H9 (cell line): ENCODE results near the gene NR5A1. TPM values are rescaled to one million over a fixed set of nuclear protein-coding genes. Genes with fewer than 3 reads are reported as not detected.

Experiments
- DNase-seq: peaks from one replicate; pipeline ENCODE4 v3.0.0-alpha.2; 2017
- H2AFZ ChIP-seq: one replicate; pipeline ENCODE4 v1.6.1; 2013; ENCODE audit warnings: mild to moderate bottlenecking, low read length, control low read depth, moderate library complexity
- H2AK5ac ChIP-seq: 2 replicates; pipeline ENCODE4 v1.6.1; 2013; ENCODE audit warnings: low read length, control low read depth, mixed read lengths; ENCODE audit not compliant: insufficient read length
- H2BK120ac ChIP-seq: one replicate; pipeline ENCODE4 v1.6.1; 2013; ENCODE audit warnings: low read depth, mild to moderate bottlenecking, low read length, control low read depth, inconsistent platforms; ENCODE audit not compliant: poor library complexity, severe bottlenecking
- H2BK12ac ChIP-seq: 2 replicates; pipeline ENCODE4 v1.6.1; 2013; ENCODE audit warnings: low read length, control low read depth, mixed read lengths, low read depth; ENCODE audit not compliant: insufficient read length
- H2BK15ac ChIP-seq: 2 replicates; pipeline ENCODE4 v1.6.1; 2013; ENCODE audit warnings: low read depth, low read length, control low read depth
- H2BK20ac ChIP-seq: one replicate; pipeline ENCODE4 v1.6.1; 2013; ENCODE audit warnings: low read depth, mild to moderate bottlenecking, low read length, control low read depth, inconsistent platforms; ENCODE audit not compliant: poor library complexity, severe bottlenecking
- H2BK5ac ChIP-seq: 2 replicates; pipeline ENCODE4 v1.6.1; 2013; ENCODE audit warnings: low read length, control low read depth, mixed read lengths; ENCODE audit not compliant: insufficient read length
- H3K14ac ChIP-seq: 2 replicates; pipeline ENCODE4 v1.6.1; 2013; ENCODE audit warnings: low read length, control low read depth; ENCODE audit not compliant: insufficient read depth
- H3K18ac ChIP-seq: 2 replicates; pipeline ENCODE4 v1.6.1; 2013; ENCODE audit warnings: low read depth, mild to moderate bottlenecking, mixed read lengths, low read length, control low read depth; ENCODE audit not compliant: insufficient read length
- H3K23ac ChIP-seq: 2 replicates; pipeline ENCODE4 v1.6.1; 2013; ENCODE audit warnings: low read length, control low read depth, mixed read lengths, low read depth; ENCODE audit not compliant: insufficient read length
- H3K23me2 ChIP-seq: 2 replicates; pipeline ENCODE4 v1.6.1; 2013; ENCODE audit warnings: low read depth, mild to moderate bottlenecking, mixed read lengths, low read length, control low read depth; ENCODE audit not compliant: insufficient read length, poor library complexity, severe bottlenecking
- H3K27ac ChIP-seq: 2 replicates; pipeline ENCODE4 v1.5.1; 2013; ENCODE audit warnings: low read length, control low read depth, mixed read lengths, low read depth; ENCODE audit not compliant: insufficient read length
- H3K27me3 ChIP-seq: 2 replicates; pipeline ENCODE4 v1.6.1; 2013; ENCODE audit warnings: low read length, control low read depth, inconsistent platforms; ENCODE audit not compliant: insufficient read depth
- H3K4ac ChIP-seq: 2 replicates; pipeline ENCODE4 v1.6.1; 2013; ENCODE audit warnings: low read depth, mild to moderate bottlenecking, control low read depth, inconsistent platforms, low read length, moderate library complexity
- H3K4me1 ChIP-seq: 2 replicates; pipeline ENCODE4 v1.6.1; 2013; ENCODE audit warnings: low read length, control low read depth, inconsistent platforms; ENCODE audit not compliant: insufficient read depth
- H3K4me2 ChIP-seq: 2 replicates; pipeline ENCODE4 v1.6.1; 2013; ENCODE audit warnings: low read length, control low read depth, mixed read lengths; ENCODE audit not compliant: insufficient read length, insufficient read depth
- H3K56ac ChIP-seq: 2 replicates; pipeline ENCODE4 v1.6.1; 2013; ENCODE audit warnings: low read depth, mild to moderate bottlenecking, mixed read lengths, low read length, control low read depth; ENCODE audit not compliant: insufficient read length
- H3K79me1 ChIP-seq: 2 replicates; pipeline ENCODE4 v1.6.1; 2013; ENCODE audit warnings: low read depth, mild to moderate bottlenecking, moderate library complexity, low read length, control low read depth, inconsistent platforms; ENCODE audit not compliant: insufficient read depth, poor library complexity, severe bottlenecking
- H3K79me2 ChIP-seq: 2 replicates; pipeline ENCODE4 v1.6.1; 2013; ENCODE audit warnings: low read length, control low read depth, inconsistent platforms; ENCODE audit not compliant: insufficient read depth
- H3K9ac ChIP-seq: 2 replicates; pipeline ENCODE4 v1.6.1; 2013; ENCODE audit warnings: low read length, control low read depth, mixed read lengths; ENCODE audit not compliant: insufficient read length; ENCODE audit errors: extremely low read depth
- H3K9me3 ChIP-seq: one replicate; pipeline ENCODE4 v1.6.1; 2013; ENCODE audit warnings: low read depth, low read length, inconsistent platforms; ENCODE audit not compliant: control insufficient read depth
- H3T11ph ChIP-seq: one replicate; pipeline ENCODE4 v1.6.1; 2013; ENCODE audit warnings: mild to moderate bottlenecking, low read length, control low read depth, inconsistent platforms
- H4K20me1 ChIP-seq: one replicate; pipeline ENCODE4 v1.6.1; 2013; ENCODE audit not compliant: control insufficient read depth, insufficient read length, insufficient read depth
- H4K5ac ChIP-seq: 2 replicates; pipeline ENCODE4 v1.6.1; 2013; ENCODE audit warnings: low read depth, mild to moderate bottlenecking, mixed read lengths, low read length, control low read depth; ENCODE audit not compliant: insufficient read length
- H4K8ac ChIP-seq: replicated peaks from 2 replicates; pipeline ENCODE4 v1.6.1; 2013; ENCODE audit warnings: low read length, control low read depth, mixed read lengths, low read depth; ENCODE audit not compliant: insufficient read length
- H4K91ac ChIP-seq: 2 replicates; pipeline ENCODE4 v1.6.1; 2013; ENCODE audit warnings: low read depth, mild to moderate bottlenecking, moderate library complexity, mixed read lengths, low read length, control low read depth; ENCODE audit not compliant: insufficient read length
- H3K27ac Mint-ChIP-seq, 3 experiments: 2 replicates in 2 of 3; 3 replicates in 1 of 3; pipeline ENCODE4 v1.8.0; 2020 to 2021; ENCODE audit warnings: mixed read lengths in 3 of 3, mild to moderate bottlenecking in 1 of 3, moderate library complexity in 1 of 3
- H3K27me3 Mint-ChIP-seq: 2 replicates; pipeline ENCODE4 v1.8.0; 2021; ENCODE audit warnings: low read depth, mild to moderate bottlenecking, moderate library complexity, mixed read lengths
- H3K36me3 Mint-ChIP-seq, 3 experiments: 2 replicates in 2 of 3; 3 replicates in 1 of 3; pipeline ENCODE4 v1.8.0; 2020 to 2021; ENCODE audit warnings: low read depth in 3 of 3, mixed read lengths in 3 of 3; ENCODE audit not compliant: insufficient read depth in 1 of 3
- H3K4me1 Mint-ChIP-seq, 2 experiments: 2 replicates each; pipeline ENCODE4 v1.8.0; 2020; ENCODE audit warnings: mixed read lengths in 2 of 2
- H3K4me3 Mint-ChIP-seq, 2 experiments: 2 replicates in 1 of 2; 3 replicates in 1 of 2; pipeline ENCODE4 v1.8.0; 2020 to 2021; ENCODE audit warnings: mild to moderate bottlenecking in 2 of 2, mixed read lengths in 2 of 2, moderate library complexity in 1 of 2
- H3K9me3 Mint-ChIP-seq, 2 experiments: 2 replicates in 1 of 2; 3 replicates in 1 of 2; pipeline ENCODE4 v1.8.0; 2020; ENCODE audit warnings: mild to moderate bottlenecking in 2 of 2, mixed read lengths in 2 of 2, moderate library complexity in 1 of 2
- WGBS: extraction: QIAGEN DNeasy Blood & Tissue Kit; methylation state at CpG from one replicate; pipeline ENCODE4 v1.1.7; 2013; ENCODE audit warnings: missing lambda C conversion rate, low lambda C conversion rate, mixed read lengths; ENCODE audit not compliant: insufficient read length; ENCODE audit errors: extremely low coverage; 5-methylcytosine and 5-hydroxymethylcytosine counted together
- total RNA-seq: library from RNA; stranded (reverse); gene quantifications from 2 replicates; pipeline ENCODE4 v1.2.1, GENCODE V29; 2021
- TF ChIP-seq, protein P1 (sequence below): fragments of 200-600 bp; sonication (generic); conservative IDR thresholded peaks from 3 replicates; pipeline ENCODE4 v1.8.0; 2021; ENCODE audit warnings: antibody characterized with exemption, mild to moderate bottlenecking

The NR5A1 gene
- total RNA-seq, 1 experiment from 2014 or later, result 0.37 TPM

DNA sequence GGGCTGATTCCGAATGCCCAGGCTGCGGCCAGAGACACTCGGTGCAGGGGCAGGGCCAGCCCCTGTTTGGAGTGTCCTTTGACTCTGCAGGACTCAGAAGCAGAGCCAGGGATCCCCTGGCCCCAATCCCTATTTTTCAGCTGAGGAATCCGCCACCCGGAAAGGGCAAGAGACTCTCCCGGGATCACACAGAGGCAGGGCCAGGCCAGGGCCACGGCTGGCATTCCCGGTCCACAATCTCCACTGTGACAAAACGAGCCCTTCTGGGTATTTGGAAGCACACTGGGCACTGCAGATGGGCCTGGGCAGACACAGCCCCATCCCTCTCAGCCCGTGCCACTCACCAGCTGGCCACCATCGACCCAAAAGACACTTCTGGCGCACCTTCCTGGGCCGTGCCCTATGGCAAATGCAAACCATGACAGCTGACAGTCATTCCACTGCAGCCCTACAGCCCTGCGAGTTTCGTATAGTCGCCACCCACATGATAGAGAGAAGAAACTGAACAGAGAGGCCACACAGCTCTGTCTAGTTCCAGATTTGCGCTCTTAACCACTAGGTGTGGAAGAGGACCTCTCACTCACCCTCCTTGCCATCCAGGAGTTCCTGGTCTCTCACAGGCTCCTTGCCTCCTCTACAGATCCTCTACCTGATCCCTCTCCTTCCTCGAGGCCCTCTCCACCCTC, 13.3 kb downstream of the NR5A1 start:
- DNase-seq, result no peak
- Histone ChIP-seq H2BK12ac (no peak overlapping the region), H3T11ph (no peak overlapping the region), H3K27me3 (no peaks in the 10 kb centered on the region), H4K91ac (no peak overlapping the region), H4K8ac (no peak overlapping the region), H3K9me3 (no peaks in the 10 kb centered on the region), H3K4ac (no peak overlapping the region), H2BK5ac (no peak overlapping the region), H2AK5ac (no peak overlapping the region), H3K18ac (no peak overlapping the region), H3K79me2 (no peaks in the 10 kb centered on the region), H3K23ac (no peak overlapping the region), H3K9ac (no peak overlapping the region), H3K27ac (no peak overlapping the region), H3K79me1 (no peaks in the 10 kb centered on the region), H3K23me2 (no peaks in the 10 kb centered on the region), H3K4me2 (no peak overlapping the region), H2BK120ac (no peak overlapping the region), H3K14ac (no peak overlapping the region), H2AFZ (no peak overlapping the region), H4K5ac (no peak overlapping the region), H3K4me1 (no peaks in the 10 kb centered on the region), H3K56ac (no peak overlapping the region), H4K20me1 (no peaks in the 10 kb centered on the region), H2BK20ac (no peak overlapping the region), H2BK15ac (no peak overlapping the region)
- Mint-ChIP-seq H3K4me3 (no peak overlapping the region), H3K9me3 (no peaks in the 10 kb centered on the region), H3K27me3 (peaks cover 20% of the 10 kb centered on the region), H3K27ac (peak overlapping the region in 1 of 3 experiments; percentile 44; a peak in 3 of 7 replicates), H3K36me3 (no peaks in the 10 kb centered on the region), H3K4me1 (peaks cover 5 to 27% of the 10 kb centered on the region in 2 experiments)
- TF ChIP-seq, protein P1, sequence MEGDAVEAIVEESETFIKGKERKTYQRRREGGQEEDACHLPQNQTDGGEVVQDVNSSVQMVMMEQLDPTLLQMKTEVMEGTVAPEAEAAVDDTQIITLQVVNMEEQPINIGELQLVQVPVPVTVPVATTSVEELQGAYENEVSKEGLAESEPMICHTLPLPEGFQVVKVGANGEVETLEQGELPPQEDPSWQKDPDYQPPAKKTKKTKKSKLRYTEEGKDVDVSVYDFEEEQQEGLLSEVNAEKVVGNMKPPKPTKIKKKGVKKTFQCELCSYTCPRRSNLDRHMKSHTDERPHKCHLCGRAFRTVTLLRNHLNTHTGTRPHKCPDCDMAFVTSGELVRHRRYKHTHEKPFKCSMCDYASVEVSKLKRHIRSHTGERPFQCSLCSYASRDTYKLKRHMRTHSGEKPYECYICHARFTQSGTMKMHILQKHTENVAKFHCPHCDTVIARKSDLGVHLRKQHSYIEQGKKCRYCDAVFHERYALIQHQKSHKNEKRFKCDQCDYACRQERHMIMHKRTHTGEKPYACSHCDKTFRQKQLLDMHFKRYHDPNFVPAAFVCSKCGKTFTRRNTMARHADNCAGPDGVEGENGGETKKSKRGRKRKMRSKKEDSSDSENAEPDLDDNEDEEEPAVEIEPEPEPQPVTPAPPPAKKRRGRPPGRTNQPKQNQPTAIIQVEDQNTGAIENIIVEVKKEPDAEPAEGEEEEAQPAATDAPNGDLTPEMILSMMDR, result no peak
- WGBS, result no CpG with 5 or more reads among the region's 18 CpGs
